Subcutaneous adipose tissue (tissue), 4 donors: ENCODE results near the gene PROSER3. TPM values are rescaled to one million over a fixed set of nuclear protein-coding genes. Genes with fewer than 3 reads are reported as not detected.

ENCODE experiments used
- CTCF ChIP-seq: fragments of 450-650 bp; IDR thresholded peaks from one replicate; pipeline ENCODE4 v1.5.1; 2016; ENCODE audit warnings: low read depth, mild to moderate bottlenecking, control low read depth, antibody characterized with exemption, moderate library complexity
- total RNA-seq, 4 donors: library from RNA; depleted of rRNA; stranded (reverse); fragments of >200 nt; gene quantifications; one replicate each; pipeline ENCODE4 v1.1.0, GENCODE V29; 2016

Gene PROSER3
- total RNA-seq, 4 donors from 2014 or later, result 2.8 to 5.7 (median 3.5) TPM

GRCh38 chr19:35714601-35715354 lies 43.2 kb upstream of the PROSER3 start:
- no peak for TF ChIP-seq CTCF

GRCh38 chr19:35715355-35715809 lies 42.6 kb upstream of the PROSER3 start:
- TF ChIP-seq CTCF, result no peak

GRCh38 chr19:35715981-35716800 lies 41.8 kb upstream of the PROSER3 start:
- no peak for TF ChIP-seq CTCF

- TF ChIP-seq CTCF, result no peak
Measured at GRCh38 chr19:35716801-35717664, 40.9 kb upstream of the PROSER3 start.

GRCh38 chr19:35717665-35718344 lies 40.2 kb upstream of the PROSER3 start, which contains the start of gene KMT2B:
KMT2B (plus strand) TSS chr19:35718003; CDS start chr19:35718019, 16 bp downstream.
- no peak for TF ChIP-seq CTCF

GRCh38 chr19:35718345-35719041 lies 39.5 kb upstream of the PROSER3 start:
- no peak for TF ChIP-seq CTCF
